Measurements from ENCODE around the gene SELENOO.

DNA sequence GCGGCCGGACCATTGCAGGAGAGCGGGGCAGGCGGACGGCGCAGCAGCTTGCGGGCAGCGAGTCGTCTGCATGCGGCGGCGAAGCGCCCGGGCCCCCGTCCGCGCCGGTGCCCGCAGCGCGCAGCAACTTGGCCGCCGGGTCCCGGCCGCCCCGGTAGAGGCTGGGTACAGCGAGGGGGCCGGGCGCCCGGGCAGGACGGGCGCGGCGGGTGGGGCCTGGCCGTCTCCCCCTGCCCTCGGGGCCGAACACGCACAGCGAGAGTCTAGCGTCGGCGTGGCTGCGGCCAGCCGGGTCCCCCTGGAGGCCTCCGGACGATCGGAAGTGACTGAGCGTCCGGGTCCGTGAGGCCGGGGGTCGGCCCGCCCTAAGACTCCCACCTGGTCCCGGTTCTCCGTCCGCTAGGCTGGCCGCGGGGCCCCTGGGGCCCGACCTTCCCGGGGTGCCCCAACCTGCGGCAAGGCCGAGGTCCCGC is 15.9 kb upstream of the SELENOO start:
- TF ChIP-seq POLR2A (IDR thresholded peaks at IDR 0.05; ENCODE audit: low read length): no peak
- TF ChIP-seq GATA1 (IDR thresholded peaks at IDR 0.05; ENCODE audit: low read depth, low read length): no peak

Data from erythroblast (primary cell).